Astrocyte (in vitro differentiated cells and primary cell): ENCODE measurements around the gene ZNF668.

Source experiments
- EZH2 ChIP-seq: IDR thresholded peaks from 2 replicates; pipeline ENCODE4 v1.6.1; 2012; ENCODE audit warnings: mild to moderate bottlenecking, low read length, inconsistent platforms; ENCODE audit not compliant: insufficient read depth
- TF ChIP-seq, protein P1 (sequence below): IDR thresholded peaks from 2 replicates; pipeline ENCODE4 v1.5.1; 2011; ENCODE audit warnings: low read depth, mild to moderate bottlenecking, inconsistent platforms, low read length, moderate library complexity; ENCODE audit not compliant: insufficient read depth

DNA sequence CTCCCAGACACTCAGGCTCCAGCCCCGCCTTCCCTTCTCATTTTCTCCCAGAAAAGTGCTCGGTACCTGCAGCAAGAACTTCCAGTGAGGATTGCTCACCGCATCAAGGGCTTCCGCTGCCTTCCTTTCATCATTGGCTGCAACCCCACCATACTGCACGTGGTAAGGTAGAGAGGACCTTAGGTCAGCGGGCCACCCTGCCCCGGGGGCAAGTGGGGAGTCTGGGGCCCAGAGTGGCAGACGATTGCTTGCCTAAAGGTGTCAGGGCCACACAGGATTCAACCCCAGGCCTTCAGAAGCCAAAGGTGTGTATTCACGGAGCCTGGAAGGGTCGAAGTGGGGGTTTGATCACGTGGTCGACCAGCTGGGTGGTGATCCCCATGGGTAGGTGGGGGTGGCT is 35.6 kb upstream of the ZNF668 start:
- TF ChIP-seq EZH2: no peak
- TF ChIP-seq, protein P1, sequence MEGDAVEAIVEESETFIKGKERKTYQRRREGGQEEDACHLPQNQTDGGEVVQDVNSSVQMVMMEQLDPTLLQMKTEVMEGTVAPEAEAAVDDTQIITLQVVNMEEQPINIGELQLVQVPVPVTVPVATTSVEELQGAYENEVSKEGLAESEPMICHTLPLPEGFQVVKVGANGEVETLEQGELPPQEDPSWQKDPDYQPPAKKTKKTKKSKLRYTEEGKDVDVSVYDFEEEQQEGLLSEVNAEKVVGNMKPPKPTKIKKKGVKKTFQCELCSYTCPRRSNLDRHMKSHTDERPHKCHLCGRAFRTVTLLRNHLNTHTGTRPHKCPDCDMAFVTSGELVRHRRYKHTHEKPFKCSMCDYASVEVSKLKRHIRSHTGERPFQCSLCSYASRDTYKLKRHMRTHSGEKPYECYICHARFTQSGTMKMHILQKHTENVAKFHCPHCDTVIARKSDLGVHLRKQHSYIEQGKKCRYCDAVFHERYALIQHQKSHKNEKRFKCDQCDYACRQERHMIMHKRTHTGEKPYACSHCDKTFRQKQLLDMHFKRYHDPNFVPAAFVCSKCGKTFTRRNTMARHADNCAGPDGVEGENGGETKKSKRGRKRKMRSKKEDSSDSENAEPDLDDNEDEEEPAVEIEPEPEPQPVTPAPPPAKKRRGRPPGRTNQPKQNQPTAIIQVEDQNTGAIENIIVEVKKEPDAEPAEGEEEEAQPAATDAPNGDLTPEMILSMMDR: no peak
